ENCODE results near the gene SLC7A9.

Gene SLC7A9

DNA sequence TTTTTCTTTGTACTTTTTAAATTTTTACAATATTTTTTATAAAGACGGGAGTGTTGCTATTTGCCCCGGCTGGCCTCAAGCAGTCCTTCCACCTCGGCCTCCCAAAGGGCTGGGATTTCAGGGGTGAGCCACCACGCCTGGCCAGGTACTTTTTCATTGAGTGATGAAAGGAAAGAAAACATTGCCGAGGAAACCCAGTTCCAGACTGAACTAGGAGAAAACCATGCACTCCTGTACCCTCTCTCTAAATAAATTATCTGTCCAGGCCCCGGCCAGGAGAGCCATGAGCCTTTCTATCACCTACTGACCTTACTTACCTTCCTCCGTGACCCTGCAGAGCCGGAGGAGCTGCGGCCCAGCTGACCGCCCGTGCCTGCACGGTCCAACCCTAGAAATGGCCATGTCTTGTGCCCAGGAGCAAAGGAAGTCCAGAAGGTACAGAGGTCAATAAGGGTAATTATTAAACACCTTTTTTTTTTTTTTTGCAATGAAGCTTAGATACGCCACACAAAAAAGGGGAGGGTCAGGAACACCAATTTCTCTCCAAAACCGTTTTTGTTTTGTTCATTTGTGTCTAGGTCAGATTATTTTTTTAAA is at the start of gene SLC7A9:
TSS of gene SLC7A9 (minus strand) at position 399 of the 597 bp plus-strand sequence. CDS start 1,233 bp downstream, outside the sequence.
- no peaks in the 10 kb centered on the region for H3K36me3 ChIP-seq (ENCODE audit: control insufficient read depth in 2 of 2, insufficient read depth in 2 of 2, low read length in 2 of 2)
- peaks cover 4 to 9% of the 10 kb centered on the region in 2 donors for H3K27me3 ChIP-seq (ENCODE audit: control insufficient read depth in 2 of 2, insufficient read depth in 2 of 2, low read length in 2 of 2)
- H3K4me1 ChIP-seq (ENCODE audit: control insufficient read depth in 2 of 2, insufficient read depth in 2 of 2, low read length in 2 of 2): peaks cover 3 to 14% of the 10 kb centered on the region in 2 donors
- no peak within 1 kb of the TSS for H3K9ac ChIP-seq (ENCODE audit: low read depth in 1 of 2, low read length in 2 of 2)
- no peak within 1 kb of the TSS for H3K4me3 ChIP-seq (ENCODE audit: low read length in 2 of 2)
- no peak within 1 kb of the TSS for H3K27ac ChIP-seq (ENCODE audit: low read depth in 2 of 2, low read length in 2 of 2)
- no peaks in the 10 kb centered on the region for H3K9me3 ChIP-seq (ENCODE audit: control insufficient read depth in 2 of 2, low read length in 2 of 2)

GRCh38 chr19:32919365-32919764 is 49.8 kb upstream of the SLC7A9 start:
- no peak overlapping the region for H3K27ac ChIP-seq (ENCODE audit: low read depth in 2 of 2, low read length in 2 of 2)
- no peak overlapping the region for H3K4me3 ChIP-seq (ENCODE audit: low read length in 2 of 2)

GRCh38 chr19:32917616-32917996 is 48.0 kb upstream of the SLC7A9 start:
- no peaks in the 10 kb centered on the region for H3K27me3 ChIP-seq (ENCODE audit: control insufficient read depth in 2 of 2, insufficient read depth in 2 of 2, low read length in 2 of 2)
- H3K4me3 ChIP-seq (ENCODE audit: low read length in 2 of 2): no peak overlapping the region
- H3K9ac ChIP-seq (ENCODE audit: low read depth in 1 of 2, low read length in 2 of 2): no peak overlapping the region
- H3K36me3 ChIP-seq (ENCODE audit: control insufficient read depth in 2 of 2, insufficient read depth in 2 of 2, low read length in 2 of 2): peaks cover 0 to 14% of the 10 kb centered on the region in 2 donors
- no peak overlapping the region for H3K27ac ChIP-seq (ENCODE audit: low read depth in 2 of 2, low read length in 2 of 2)
- no peaks in the 10 kb centered on the region for H3K9me3 ChIP-seq (ENCODE audit: control insufficient read depth in 2 of 2, low read length in 2 of 2)
- no peaks in the 10 kb centered on the region for H3K4me1 ChIP-seq (ENCODE audit: control insufficient read depth in 2 of 2, insufficient read depth in 2 of 2, low read length in 2 of 2)

More at GRCh38 chr19:32919365-32919764, 49.8 kb upstream of the SLC7A9 start:
- Histone ChIP-seq H3K4me1 (ENCODE audit: control insufficient read depth in 2 of 2, insufficient read depth in 2 of 2, low read length in 2 of 2) (peaks cover 0 to 5% of the 10 kb centered on the region in 2 donors), H3K9me3 (ENCODE audit: control insufficient read depth in 2 of 2, low read length in 2 of 2) (no peaks in the 10 kb centered on the region), H3K27me3 (ENCODE audit: control insufficient read depth in 2 of 2, insufficient read depth in 2 of 2, low read length in 2 of 2) (no peaks in the 10 kb centered on the region), H3K9ac (ENCODE audit: low read depth in 1 of 2, low read length in 2 of 2) (no peak overlapping the region), H3K36me3 (ENCODE audit: control insufficient read depth in 2 of 2, insufficient read depth in 2 of 2, low read length in 2 of 2) (peaks cover 3 to 14% of the 10 kb centered on the region in 2 donors)

- Histone ChIP-seq H3K4me3 (ENCODE audit: low read length in 2 of 2) (no peak overlapping the region), H3K9me3 (ENCODE audit: control insufficient read depth in 2 of 2, low read length in 2 of 2) (no peaks in the 10 kb centered on the region), H3K4me1 (ENCODE audit: control insufficient read depth in 2 of 2, insufficient read depth in 2 of 2, low read length in 2 of 2) (no peaks in the 10 kb centered on the region), H3K27ac (ENCODE audit: low read depth in 2 of 2, low read length in 2 of 2) (no peak overlapping the region), H3K9ac (ENCODE audit: low read depth in 1 of 2, low read length in 2 of 2) (no peak overlapping the region), H3K36me3 (ENCODE audit: control insufficient read depth in 2 of 2, insufficient read depth in 2 of 2, low read length in 2 of 2) (peaks cover 0 to 14% of the 10 kb centered on the region in 2 donors), H3K27me3 (ENCODE audit: control insufficient read depth in 2 of 2, insufficient read depth in 2 of 2, low read length in 2 of 2) (no peaks in the 10 kb centered on the region)
These were observed 47.5 kb upstream of the SLC7A9 start for GRCh38 chr19:32916969-32917615.

GRCh38 chr19:32914879-32915660 is 45.5 kb upstream of the SLC7A9 start:
- H3K9ac ChIP-seq (ENCODE audit: low read depth in 1 of 2, low read length in 2 of 2): no peak overlapping the region
- H3K4me3 ChIP-seq (ENCODE audit: low read length in 2 of 2): no peak overlapping the region
- no peak overlapping the region for H3K27ac ChIP-seq (ENCODE audit: low read depth in 2 of 2, low read length in 2 of 2)
- H3K36me3 ChIP-seq (ENCODE audit: control insufficient read depth in 2 of 2, insufficient read depth in 2 of 2, low read length in 2 of 2): peaks cover 0 to 11% of the 10 kb centered on the region in 2 donors
- no peaks in the 10 kb centered on the region for H3K9me3 ChIP-seq (ENCODE audit: control insufficient read depth in 2 of 2, low read length in 2 of 2)
- no peaks in the 10 kb centered on the region for H3K27me3 ChIP-seq (ENCODE audit: control insufficient read depth in 2 of 2, insufficient read depth in 2 of 2, low read length in 2 of 2)
- no peaks in the 10 kb centered on the region for H3K4me1 ChIP-seq (ENCODE audit: control insufficient read depth in 2 of 2, insufficient read depth in 2 of 2, low read length in 2 of 2)

DNA sequence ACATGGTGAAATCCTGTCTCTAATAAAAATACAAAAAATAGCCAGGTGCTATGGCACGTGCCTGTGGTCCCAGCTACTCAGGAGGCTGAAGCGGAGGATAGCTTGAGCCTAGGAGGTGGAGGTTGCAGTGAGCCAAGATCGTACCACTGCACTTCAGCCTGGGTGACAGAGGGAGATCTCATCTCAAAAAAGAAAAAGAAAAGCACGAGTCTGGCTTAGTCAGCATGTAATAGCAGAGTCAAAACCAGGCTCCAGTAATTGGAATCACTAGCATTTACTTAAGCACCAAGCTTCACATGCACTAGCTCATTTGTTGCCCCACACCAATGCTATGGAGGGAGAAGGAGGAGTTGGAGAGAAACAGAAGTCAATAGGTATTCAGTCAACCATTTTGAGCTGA is 41.9 kb upstream of the SLC7A9 start:
- no peaks in the 10 kb centered on the region for H3K4me1 ChIP-seq (ENCODE audit: control insufficient read depth in 2 of 2, insufficient read depth in 2 of 2, low read length in 2 of 2)
- H3K4me3 ChIP-seq (ENCODE audit: low read length in 2 of 2): no peak overlapping the region

DNA sequence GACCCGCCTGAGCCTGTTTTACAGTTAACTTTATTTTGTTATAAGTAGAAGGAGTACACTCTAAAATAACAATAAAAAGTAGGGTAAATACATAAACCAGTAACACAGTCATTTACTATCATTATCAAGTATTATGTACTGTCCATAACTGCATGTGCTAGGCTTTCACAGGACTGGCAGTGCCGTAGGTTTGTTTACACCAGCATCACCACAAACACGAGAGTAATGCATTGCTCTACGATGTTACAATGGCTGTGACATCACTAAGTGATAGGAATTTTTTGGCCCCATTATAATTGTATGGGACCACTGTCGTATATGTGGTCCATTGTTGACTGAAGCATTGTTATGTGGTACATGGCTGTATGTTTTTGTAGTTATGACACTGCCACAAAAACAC is 41.3 kb upstream of the SLC7A9 start:
- no peaks in the 10 kb centered on the region for H3K4me1 ChIP-seq (ENCODE audit: control insufficient read depth in 2 of 2, insufficient read depth in 2 of 2, low read length in 2 of 2)
- H3K9ac ChIP-seq (ENCODE audit: low read depth in 1 of 2, low read length in 2 of 2): no peak overlapping the region
- H3K27me3 ChIP-seq (ENCODE audit: control insufficient read depth in 2 of 2, insufficient read depth in 2 of 2, low read length in 2 of 2): no peaks in the 10 kb centered on the region
- no peak overlapping the region for H3K4me3 ChIP-seq (ENCODE audit: low read length in 2 of 2)
- H3K9me3 ChIP-seq (ENCODE audit: control insufficient read depth in 2 of 2, low read length in 2 of 2): no peaks in the 10 kb centered on the region
- H3K36me3 ChIP-seq (ENCODE audit: control insufficient read depth in 2 of 2, insufficient read depth in 2 of 2, low read length in 2 of 2): peaks cover 0 to 15% of the 10 kb centered on the region in 2 donors
- no peak overlapping the region for H3K27ac ChIP-seq (ENCODE audit: low read depth in 2 of 2, low read length in 2 of 2)

More for the DNA sequence above, 41.9 kb upstream of the SLC7A9 start:
- Histone ChIP-seq H3K36me3 (ENCODE audit: control insufficient read depth in 2 of 2, insufficient read depth in 2 of 2, low read length in 2 of 2) (peaks cover 0 to 15% of the 10 kb centered on the region in 2 donors), H3K27me3 (ENCODE audit: control insufficient read depth in 2 of 2, insufficient read depth in 2 of 2, low read length in 2 of 2) (no peaks in the 10 kb centered on the region), H3K27ac (ENCODE audit: low read depth in 2 of 2, low read length in 2 of 2) (no peak overlapping the region), H3K9me3 (ENCODE audit: control insufficient read depth in 2 of 2, low read length in 2 of 2) (no peaks in the 10 kb centered on the region), H3K9ac (ENCODE audit: low read depth in 1 of 2, low read length in 2 of 2) (no peak overlapping the region)

DNA sequence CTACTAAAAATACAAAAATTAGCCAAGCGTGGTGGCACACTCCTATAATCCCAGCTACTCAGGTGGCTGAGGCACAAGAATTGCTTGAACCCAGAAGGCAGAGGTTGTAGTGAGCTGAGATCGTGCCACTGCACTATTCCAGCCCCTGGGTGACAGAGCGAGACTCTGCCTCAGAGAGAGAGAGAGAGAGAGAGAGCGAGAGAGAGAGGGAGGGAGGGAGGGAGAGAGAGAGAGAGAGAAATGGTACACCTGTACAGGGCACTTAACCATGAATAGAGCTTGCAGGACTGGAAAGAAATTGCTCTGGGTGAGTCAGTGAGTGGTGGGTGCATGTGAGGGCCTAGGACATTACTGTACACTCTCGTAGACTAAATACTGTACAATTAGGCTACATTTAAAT is 40.5 kb upstream of the SLC7A9 start:
- H3K4me3 ChIP-seq (ENCODE audit: low read length in 2 of 2): no peak overlapping the region
- no peaks in the 10 kb centered on the region for H3K4me1 ChIP-seq (ENCODE audit: control insufficient read depth in 2 of 2, insufficient read depth in 2 of 2, low read length in 2 of 2)
- no peaks in the 10 kb centered on the region for H3K9me3 ChIP-seq (ENCODE audit: control insufficient read depth in 2 of 2, low read length in 2 of 2)
- peaks cover 0 to 15% of the 10 kb centered on the region in 2 donors for H3K36me3 ChIP-seq (ENCODE audit: control insufficient read depth in 2 of 2, insufficient read depth in 2 of 2, low read length in 2 of 2)
- no peak overlapping the region for H3K27ac ChIP-seq (ENCODE audit: low read depth in 2 of 2, low read length in 2 of 2)
- H3K9ac ChIP-seq (ENCODE audit: low read depth in 1 of 2, low read length in 2 of 2): no peak overlapping the region
- no peaks in the 10 kb centered on the region for H3K27me3 ChIP-seq (ENCODE audit: control insufficient read depth in 2 of 2, insufficient read depth in 2 of 2, low read length in 2 of 2)

DNA sequence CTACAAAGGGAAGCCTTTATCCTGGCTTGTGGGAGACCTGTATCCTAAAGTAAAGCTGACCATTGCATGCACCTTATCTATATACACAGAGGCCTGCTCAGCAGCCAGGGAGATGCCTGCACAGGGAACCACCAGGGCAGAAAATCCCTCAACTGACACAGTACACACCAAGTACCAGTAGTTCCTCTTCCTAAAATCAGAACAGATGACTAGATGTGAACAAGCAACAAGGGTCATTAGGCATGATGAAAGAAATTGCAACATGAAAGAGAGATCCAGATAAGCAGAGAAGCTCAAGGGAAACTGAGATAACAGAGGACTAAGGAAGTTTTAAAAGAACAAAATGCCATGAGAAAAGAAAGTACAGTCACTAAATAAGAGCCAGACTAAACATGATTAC is 39.7 kb upstream of the SLC7A9 start:
- Histone ChIP-seq H3K4me3 (ENCODE audit: low read length in 2 of 2) (no peak overlapping the region), H3K36me3 (ENCODE audit: control insufficient read depth in 2 of 2, insufficient read depth in 2 of 2, low read length in 2 of 2) (peaks cover 0 to 12% of the 10 kb centered on the region in 2 donors), H3K4me1 (ENCODE audit: control insufficient read depth in 2 of 2, insufficient read depth in 2 of 2, low read length in 2 of 2) (no peaks in the 10 kb centered on the region), H3K9ac (ENCODE audit: low read depth in 1 of 2, low read length in 2 of 2) (no peak overlapping the region), H3K9me3 (ENCODE audit: control insufficient read depth in 2 of 2, low read length in 2 of 2) (no peaks in the 10 kb centered on the region), H3K27ac (ENCODE audit: low read depth in 2 of 2, low read length in 2 of 2) (no peak overlapping the region), H3K27me3 (ENCODE audit: control insufficient read depth in 2 of 2, insufficient read depth in 2 of 2, low read length in 2 of 2) (no peaks in the 10 kb centered on the region)

DNA sequence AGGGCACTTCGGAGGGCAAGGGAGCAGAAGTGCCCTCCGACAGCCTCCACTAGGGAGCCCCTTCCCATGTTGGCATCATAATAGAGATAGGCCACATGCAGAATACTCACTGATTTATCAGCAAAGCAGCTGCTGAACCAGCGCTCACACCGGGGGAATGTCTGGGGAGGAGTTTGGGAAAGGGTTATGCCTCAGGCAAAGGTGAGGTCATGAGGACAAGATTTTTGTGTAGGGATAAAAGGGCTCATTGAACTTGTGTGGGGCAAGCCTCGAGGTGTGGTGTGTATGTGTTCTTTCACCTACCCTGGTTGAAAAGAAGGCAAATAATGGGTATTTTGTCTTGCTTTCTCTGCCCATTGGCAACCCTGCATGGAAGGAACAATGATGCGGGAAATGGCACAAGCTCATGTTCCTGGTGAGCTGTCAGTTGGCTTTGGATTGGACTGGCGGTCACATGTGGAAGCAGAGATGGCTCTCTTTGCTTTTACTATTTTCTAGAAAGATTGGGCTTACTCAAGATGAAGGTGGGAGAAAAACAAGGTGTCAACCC is 39.1 kb upstream of the SLC7A9 start:
- Histone ChIP-seq H3K9ac (ENCODE audit: low read depth in 1 of 2, low read length in 2 of 2) (no peak overlapping the region), H3K9me3 (ENCODE audit: control insufficient read depth in 2 of 2, low read length in 2 of 2) (no peaks in the 10 kb centered on the region), H3K27me3 (ENCODE audit: control insufficient read depth in 2 of 2, insufficient read depth in 2 of 2, low read length in 2 of 2) (no peaks in the 10 kb centered on the region), H3K4me3 (ENCODE audit: low read length in 2 of 2) (no peak overlapping the region), H3K36me3 (ENCODE audit: control insufficient read depth in 2 of 2, insufficient read depth in 2 of 2, low read length in 2 of 2) (peaks cover 0 to 12% of the 10 kb centered on the region in 2 donors), H3K27ac (ENCODE audit: low read depth in 2 of 2, low read length in 2 of 2) (no peak overlapping the region), H3K4me1 (ENCODE audit: control insufficient read depth in 2 of 2, insufficient read depth in 2 of 2, low read length in 2 of 2) (no peaks in the 10 kb centered on the region)
